ENCODE measurements around the gene PHACTR3.
A peak's percentile ranks its signal among the peaks of the same experiment; 100 is the strongest.
"Not testable (repeated sequence)": the region's sequence is repeated elsewhere in the genome, so short reads cannot be mapped to it uniquely, and the experiment has no call there.

The PHACTR3 gene

GRCh38 chr20:59603781-59604541, at the start of gene PHACTR3:
Gene PHACTR3, plus strand, starts transcription at chr20:59604540. Its CDS starts 475 bp downstream, at chr20:59605015.
- in situ Hi-C loops (cut with MboI; ENCODE audit: low sequenced_read_pairs, unreplicated experiment) = no loop called here
- DNase-seq (ENCODE audit: low spot score) = no peak
- no peak for TF ChIP-seq CTCF (IDR thresholded peaks at IDR 0.05; ENCODE audit: borderline replicate concordance, control extremely low read depth, extremely low read depth, insufficient read depth, missing control alignments)

GRCh38 chr20:59557733-59558529, 46.4 kb upstream of the PHACTR3 start:
- in situ Hi-C loops (cut with MboI; ENCODE audit: low sequenced_read_pairs, unreplicated experiment) = not testable (repeated sequence)

GRCh38 chr20:59559024-59559817, 45.1 kb upstream of the PHACTR3 start:
- in situ Hi-C loops (cut with MboI; ENCODE audit: low sequenced_read_pairs, unreplicated experiment) = no loop called here

More at GRCh38 chr20:59557733-59558529, 46.4 kb upstream of the PHACTR3 start:
- not testable (repeated sequence) for DNase-seq (ENCODE audit: low spot score)

GRCh38 chr20:59559863-59560262, 44.5 kb upstream of the PHACTR3 start:
- DNase-seq (ENCODE audit: low spot score) = peak; percentile 18
- in situ Hi-C loops (cut with MboI; ENCODE audit: low sequenced_read_pairs, unreplicated experiment) = no loop called here
- TF ChIP-seq CTCF (IDR thresholded peaks at IDR 0.05; ENCODE audit: borderline replicate concordance, control extremely low read depth, extremely low read depth, insufficient read depth, missing control alignments) = no peak

More at GRCh38 chr20:59559024-59559817, 45.1 kb upstream of the PHACTR3 start:
- DNase-seq (ENCODE audit: low spot score) = no peak
- no peak for TF ChIP-seq CTCF (IDR thresholded peaks at IDR 0.05; ENCODE audit: borderline replicate concordance, control extremely low read depth, extremely low read depth, insufficient read depth, missing control alignments)

- in situ Hi-C loops (cut with MboI; ENCODE audit: low sequenced_read_pairs, unreplicated experiment) = no loop called here
- TF ChIP-seq CTCF (IDR thresholded peaks at IDR 0.05; ENCODE audit: borderline replicate concordance, control extremely low read depth, extremely low read depth, insufficient read depth, missing control alignments) = peak; percentile 28
- peak; percentile 66 for DNase-seq (ENCODE audit: low spot score)
Measured at GRCh38 chr20:59560588-59561227, 43.6 kb upstream of the PHACTR3 start.

- in situ Hi-C loops (cut with MboI; ENCODE audit: low sequenced_read_pairs, unreplicated experiment) = no loop called here
- DNase-seq (ENCODE audit: low spot score) = peak; percentile 12
- no peak for TF ChIP-seq CTCF (IDR thresholded peaks at IDR 0.05; ENCODE audit: borderline replicate concordance, control extremely low read depth, extremely low read depth, insufficient read depth, missing control alignments)
Measured at GRCh38 chr20:59561228-59561605, 43.1 kb upstream of the PHACTR3 start.
